GM21381 (cell line): ENCODE measurements around the gene MTFR1L.
A peak's percentile ranks its signal among the peaks of the same experiment; 100 is the strongest.

Source experiments
- ATAC-seq: cut with Tn5 transposase; IDR thresholded peaks from one replicate; pipeline ENCODE4 v1.9.1; 2021; ENCODE audit warnings: mild to moderate bottlenecking, moderate library complexity; ENCODE audit not compliant: unreplicated experiment

The MTFR1L gene

GRCh38 chr1:25807480-25808390, 12.0 kb upstream of the MTFR1L start:
- no peak for ATAC-seq

GRCh38 chr1:25808481-25809244, 11.1 kb upstream of the MTFR1L start:
- no peak for ATAC-seq

GRCh38 chr1:25809283-25809926, 10.3 kb upstream of the MTFR1L start:
- ATAC-seq: no peak

- ATAC-seq: no peak
These were observed 9.8 kb upstream of the MTFR1L start for GRCh38 chr1:25809929-25810328.

GRCh38 chr1:25810341-25811299, 9.1 kb upstream of the MTFR1L start:
- no peak for ATAC-seq

GRCh38 chr1:25811384-25812082, 8.2 kb upstream of the MTFR1L start:
- no peak for ATAC-seq

- ATAC-seq: no peak
These were observed 6.6 kb upstream of the MTFR1L start for GRCh38 chr1:25813071-25813733.

GRCh38 chr1:25813734-25814471, 5.9 kb upstream of the MTFR1L start:
- no peak for ATAC-seq

GRCh38 chr1:25814549-25815087, 5.1 kb upstream of the MTFR1L start:
- ATAC-seq: no peak

GRCh38 chr1:25815208-25816111, 4.3 kb upstream of the MTFR1L start:
- ATAC-seq: no peak

- no peak for ATAC-seq
These were observed 3.5 kb upstream of the MTFR1L start for GRCh38 chr1:25816112-25816718.

- no peak for ATAC-seq
These were observed 1.8 kb upstream of the MTFR1L start for GRCh38 chr1:25817840-25818501.

GRCh38 chr1:25818569-25818968, 1.2 kb upstream of the MTFR1L start:
- no peak for ATAC-seq

GRCh38 chr1:25820247-25821111, 725 bp downstream of the MTFR1L start:
- peak; percentile 49 for ATAC-seq

GRCh38 chr1:25821112-25821476, 1.3 kb downstream of the MTFR1L start:
- ATAC-seq: no peak
